Measurements from ENCODE around the gene ZNF362. TPM values are rescaled to one million over a fixed set of nuclear protein-coding genes. Genes with fewer than 3 reads are reported as not detected.

Gene ZNF362
- total RNA-seq, 1 donor: 13.4 TPM

- H2AFZ ChIP-seq (ENCODE audit: low read length): no peak within 1 kb of the TSS
- H3K36me3 ChIP-seq (ENCODE audit: insufficient read depth, low read length): peaks cover 41% of the 10 kb centered on the region
- DNase-seq (ENCODE audit: insufficient read length, low spot score, missing footprints): peak; percentile 81
- H3K4me2 ChIP-seq (ENCODE audit: insufficient read depth, low read length): no peak within 1 kb of the TSS
- no peaks in the 10 kb centered on the region for H3K4me1 ChIP-seq (ENCODE audit: insufficient read depth, low read length)
- TF ChIP-seq, protein P1, sequence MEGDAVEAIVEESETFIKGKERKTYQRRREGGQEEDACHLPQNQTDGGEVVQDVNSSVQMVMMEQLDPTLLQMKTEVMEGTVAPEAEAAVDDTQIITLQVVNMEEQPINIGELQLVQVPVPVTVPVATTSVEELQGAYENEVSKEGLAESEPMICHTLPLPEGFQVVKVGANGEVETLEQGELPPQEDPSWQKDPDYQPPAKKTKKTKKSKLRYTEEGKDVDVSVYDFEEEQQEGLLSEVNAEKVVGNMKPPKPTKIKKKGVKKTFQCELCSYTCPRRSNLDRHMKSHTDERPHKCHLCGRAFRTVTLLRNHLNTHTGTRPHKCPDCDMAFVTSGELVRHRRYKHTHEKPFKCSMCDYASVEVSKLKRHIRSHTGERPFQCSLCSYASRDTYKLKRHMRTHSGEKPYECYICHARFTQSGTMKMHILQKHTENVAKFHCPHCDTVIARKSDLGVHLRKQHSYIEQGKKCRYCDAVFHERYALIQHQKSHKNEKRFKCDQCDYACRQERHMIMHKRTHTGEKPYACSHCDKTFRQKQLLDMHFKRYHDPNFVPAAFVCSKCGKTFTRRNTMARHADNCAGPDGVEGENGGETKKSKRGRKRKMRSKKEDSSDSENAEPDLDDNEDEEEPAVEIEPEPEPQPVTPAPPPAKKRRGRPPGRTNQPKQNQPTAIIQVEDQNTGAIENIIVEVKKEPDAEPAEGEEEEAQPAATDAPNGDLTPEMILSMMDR (IDR thresholded peaks at IDR 0.05; ENCODE audit: extremely low read depth, low read depth, low read length): no peak
- H3K9me3 ChIP-seq (ENCODE audit: low read depth, low read length): no peaks in the 10 kb centered on the region
- no peaks in the 10 kb centered on the region for H3K27me3 ChIP-seq (ENCODE audit: insufficient read depth, low read length)
- H4K20me1 ChIP-seq (ENCODE audit: insufficient read depth, low read length): peaks cover 32% of the 10 kb centered on the region
- no peak within 1 kb of the TSS for H3K27ac ChIP-seq (ENCODE audit: low read depth, low read length)
- H3K79me2 ChIP-seq (ENCODE audit: insufficient read depth, low read length): peaks cover 7% of the 10 kb centered on the region
- H3K4me3 ChIP-seq (ENCODE audit: insufficient read depth, low read length): no peak within 1 kb of the TSS
Observed at GRCh38 chr1:33320619-33321165, 64.4 kb downstream of the ZNF362 start, which contains the start of gene A3GALT2. A3GALT2 (minus strand) TSS chr1:33321098; CDS start chr1:33321098, 0 bp downstream.

DNA sequence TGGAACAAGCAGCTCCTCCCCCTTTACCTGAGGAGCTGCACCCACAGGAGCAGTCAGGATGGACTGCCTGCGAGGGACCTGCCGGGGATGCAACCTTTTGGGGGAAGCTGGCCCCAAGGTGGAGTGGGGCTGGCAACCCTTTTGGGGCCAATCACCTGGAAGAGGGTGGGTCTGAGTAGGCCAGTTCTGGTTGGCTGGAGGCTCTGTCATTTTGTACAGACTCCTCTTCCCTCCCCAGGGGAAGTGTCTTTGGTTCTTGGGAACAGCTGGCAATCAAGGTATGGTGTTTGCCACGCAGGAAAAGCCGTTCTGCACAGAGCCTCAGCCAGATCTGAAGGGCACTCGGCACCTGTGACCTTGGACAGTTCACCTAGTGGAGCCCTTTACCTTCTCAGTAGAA, 64.9 kb downstream of the ZNF362 start:
- Histone ChIP-seq H3K27ac (ENCODE audit: low read depth, low read length) (no peak overlapping the region), H3K36me3 (ENCODE audit: insufficient read depth, low read length) (peaks cover 46% of the 10 kb centered on the region), H4K20me1 (ENCODE audit: insufficient read depth, low read length) (peaks cover 36% of the 10 kb centered on the region), H3K4me2 (ENCODE audit: insufficient read depth, low read length) (no peak overlapping the region), H3K4me3 (ENCODE audit: insufficient read depth, low read length) (no peak overlapping the region), H3K9me3 (ENCODE audit: low read depth, low read length) (no peaks in the 10 kb centered on the region), H2AFZ (ENCODE audit: low read length) (no peak overlapping the region), H3K27me3 (ENCODE audit: insufficient read depth, low read length) (no peaks in the 10 kb centered on the region), H3K4me1 (ENCODE audit: insufficient read depth, low read length) (no peaks in the 10 kb centered on the region), H3K79me2 (ENCODE audit: insufficient read depth, low read length) (peaks cover 7% of the 10 kb centered on the region)
- DNase-seq (ENCODE audit: insufficient read length, low spot score, missing footprints): peak; percentile 32
- TF ChIP-seq, protein P1 (IDR thresholded peaks at IDR 0.05; ENCODE audit: extremely low read depth, low read depth, low read length): no peak

GRCh38 chr1:33322109-33322508, 65.8 kb downstream of the ZNF362 start:
- H3K36me3 ChIP-seq (ENCODE audit: insufficient read depth, low read length): peaks cover 56% of the 10 kb centered on the region
- TF ChIP-seq, protein P1 (IDR thresholded peaks at IDR 0.05; ENCODE audit: extremely low read depth, low read depth, low read length): no peak
- no peaks in the 10 kb centered on the region for H3K9me3 ChIP-seq (ENCODE audit: low read depth, low read length)
- H3K4me3 ChIP-seq (ENCODE audit: insufficient read depth, low read length): no peak overlapping the region
- no peak overlapping the region for H3K27ac ChIP-seq (ENCODE audit: low read depth, low read length)
- no peak overlapping the region for H3K4me2 ChIP-seq (ENCODE audit: insufficient read depth, low read length)
- peaks cover 44% of the 10 kb centered on the region for H4K20me1 ChIP-seq (ENCODE audit: insufficient read depth, low read length)
- peaks cover 9% of the 10 kb centered on the region for H3K79me2 ChIP-seq (ENCODE audit: insufficient read depth, low read length)
- no peaks in the 10 kb centered on the region for H3K27me3 ChIP-seq (ENCODE audit: insufficient read depth, low read length)
- no peak overlapping the region for H2AFZ ChIP-seq (ENCODE audit: low read length)
- DNase-seq (ENCODE audit: insufficient read length, low spot score, missing footprints): peak; percentile 71
- H3K4me1 ChIP-seq (ENCODE audit: insufficient read depth, low read length): peaks cover under 1% of the 10 kb centered on the region

- no peak overlapping the region for H2AFZ ChIP-seq (ENCODE audit: low read length)
- H3K4me2 ChIP-seq (ENCODE audit: insufficient read depth, low read length): no peak overlapping the region
- H4K20me1 ChIP-seq (ENCODE audit: insufficient read depth, low read length): peaks cover 52% of the 10 kb centered on the region
- peaks cover 12% of the 10 kb centered on the region for H3K79me2 ChIP-seq (ENCODE audit: insufficient read depth, low read length)
- H3K27me3 ChIP-seq (ENCODE audit: insufficient read depth, low read length): no peaks in the 10 kb centered on the region
- no peaks in the 10 kb centered on the region for H3K9me3 ChIP-seq (ENCODE audit: low read depth, low read length)
- H3K27ac ChIP-seq (ENCODE audit: low read depth, low read length): no peak overlapping the region
- TF ChIP-seq, protein P1 (IDR thresholded peaks at IDR 0.05; ENCODE audit: extremely low read depth, low read depth, low read length): no peak
- no peak overlapping the region for H3K4me3 ChIP-seq (ENCODE audit: insufficient read depth, low read length)
- H3K36me3 ChIP-seq (ENCODE audit: insufficient read depth, low read length): peaks cover 65% of the 10 kb centered on the region
- H3K4me1 ChIP-seq (ENCODE audit: insufficient read depth, low read length): peaks cover 8% of the 10 kb centered on the region
- peak; percentile 8 for DNase-seq (ENCODE audit: insufficient read length, low spot score, missing footprints)
Observed at GRCh38 chr1:33322870-33323585, 66.7 kb downstream of the ZNF362 start.

Data from osteoblast (primary cell).